Loucy (cell line): ENCODE measurements around the gene HOXA6.
A peak's percentile ranks its signal among the peaks of the same experiment; 100 is the strongest.

Experiments used
- H2AFZ ChIP-seq: fragments of 200-600 bp; sonication (generic); 2 replicates; pipeline ENCODE4 v1.6.0; 2016; ENCODE audit warnings: antibody characterized with exemption, mild to moderate bottlenecking, low read length, moderate library complexity
- H3F3A ChIP-seq: fragments of 200-600 bp; 2 replicates; pipeline ENCODE4 v1.6.0; 2016; ENCODE audit warnings: antibody characterized with exemption, low read depth, mild to moderate bottlenecking
- H3K27me3 ChIP-seq: fragments of 200-600 bp; sonication (generic); 2 replicates; pipeline ENCODE4 v1.6.1; 2014; ENCODE audit warnings: low read length, mild to moderate bottlenecking; ENCODE audit not compliant: insufficient read depth, poor library complexity, severe bottlenecking
- H3K36me3 ChIP-seq: fragments of 200-600 bp; sonication (generic); 2 replicates; pipeline ENCODE4 v1.6.1; 2016; ENCODE audit warnings: low read length; ENCODE audit not compliant: insufficient read depth
- H3K4me1 ChIP-seq: fragments of 200-600 bp; sonication (generic); 2 replicates; pipeline ENCODE4 v1.5.1; 2014; ENCODE audit warnings: low read length, mild to moderate bottlenecking; ENCODE audit not compliant: insufficient read depth, poor library complexity, severe bottlenecking
- H3K4me2 ChIP-seq: fragments of 200-600 bp; sonication (generic); 2 replicates; pipeline ENCODE4 v1.6.0; 2014; ENCODE audit warnings: antibody characterized with exemption, low read length, low read depth, mild to moderate bottlenecking; ENCODE audit not compliant: poor library complexity, severe bottlenecking
- H3K4me3 ChIP-seq: fragments of 200-600 bp; sonication (generic); 2 replicates; pipeline ENCODE4 v1.5.1; 2014; ENCODE audit warnings: low read length, mild to moderate bottlenecking, mixed read lengths; ENCODE audit not compliant: poor library complexity, severe bottlenecking
- H3K79me2 ChIP-seq: fragments of 200-600 bp; sonication (generic); 2 replicates; pipeline ENCODE4 v1.6.1; 2014; ENCODE audit warnings: low read length; ENCODE audit not compliant: insufficient read depth
- H3K9ac ChIP-seq: fragments of 200-600 bp; sonication (generic); 2 replicates; pipeline ENCODE4 v1.6.0; 2014; ENCODE audit warnings: mild to moderate bottlenecking, low read depth, low read length, moderate library complexity; ENCODE audit not compliant: poor library complexity, severe bottlenecking
- H3K9me2 ChIP-seq: fragments of 200-600 bp; sonication (generic); replicated peaks from 2 replicates; pipeline ENCODE4 v1.6.1; 2016; ENCODE audit warnings: low read depth, low read length, mixed read lengths
- H3K9me3 ChIP-seq: fragments of 200-600 bp; sonication (generic); 2 replicates; pipeline ENCODE4 v1.6.1; 2014; ENCODE audit warnings: mild to moderate bottlenecking, antibody characterized with exemption, low read length, low read depth; ENCODE audit not compliant: insufficient read depth
- H4K20me1 ChIP-seq: fragments of 200-600 bp; sonication (generic); 2 replicates; pipeline ENCODE4 v1.6.0; 2014; ENCODE audit warnings: antibody characterized with exemption, low read length, mild to moderate bottlenecking; ENCODE audit not compliant: insufficient read depth, poor library complexity, severe bottlenecking
- EZH2phosphoT487 ChIP-seq: fragments of 200-600 bp; IDR thresholded peaks from 2 replicates; pipeline ENCODE4 v1.6.1; 2018; ENCODE audit warnings: antibody characterized with exemption, mild to moderate bottlenecking, moderate library complexity, borderline replicate concordance
- TF ChIP-seq, protein P1 (sequence below): fragments of 200-600 bp; sonication (generic); conservative IDR thresholded peaks from 2 replicates; pipeline ENCODE4 v1.5.1; 2014; ENCODE audit warnings: mild to moderate bottlenecking, antibody characterized with exemption, low read length

HOXA6 gene

GRCh38 chr7:27133409-27134231, 14.0 kb downstream of the HOXA6 start:
- Histone ChIP-seq H3K4me2 (peak overlapping the region; percentile 91), H3K9ac (no peak overlapping the region), H3K4me1 (peaks cover 56% of the 10 kb centered on the region), H4K20me1 (peaks cover 94% of the 10 kb centered on the region), H2AFZ (no peak overlapping the region), H3K9me2 (no peaks in the 10 kb centered on the region), H3K36me3 (peaks cover 54% of the 10 kb centered on the region), H3K9me3 (no peaks in the 10 kb centered on the region), H3K4me3 (peak overlapping the region; percentile 4), H3K27me3 (no peaks in the 10 kb centered on the region), H3F3A (no peaks in the 10 kb centered on the region), H3K79me2 (peaks cover 98% of the 10 kb centered on the region)
- no peak for TF ChIP-seq EZH2phosphoT487
- TF ChIP-seq, protein P1, sequence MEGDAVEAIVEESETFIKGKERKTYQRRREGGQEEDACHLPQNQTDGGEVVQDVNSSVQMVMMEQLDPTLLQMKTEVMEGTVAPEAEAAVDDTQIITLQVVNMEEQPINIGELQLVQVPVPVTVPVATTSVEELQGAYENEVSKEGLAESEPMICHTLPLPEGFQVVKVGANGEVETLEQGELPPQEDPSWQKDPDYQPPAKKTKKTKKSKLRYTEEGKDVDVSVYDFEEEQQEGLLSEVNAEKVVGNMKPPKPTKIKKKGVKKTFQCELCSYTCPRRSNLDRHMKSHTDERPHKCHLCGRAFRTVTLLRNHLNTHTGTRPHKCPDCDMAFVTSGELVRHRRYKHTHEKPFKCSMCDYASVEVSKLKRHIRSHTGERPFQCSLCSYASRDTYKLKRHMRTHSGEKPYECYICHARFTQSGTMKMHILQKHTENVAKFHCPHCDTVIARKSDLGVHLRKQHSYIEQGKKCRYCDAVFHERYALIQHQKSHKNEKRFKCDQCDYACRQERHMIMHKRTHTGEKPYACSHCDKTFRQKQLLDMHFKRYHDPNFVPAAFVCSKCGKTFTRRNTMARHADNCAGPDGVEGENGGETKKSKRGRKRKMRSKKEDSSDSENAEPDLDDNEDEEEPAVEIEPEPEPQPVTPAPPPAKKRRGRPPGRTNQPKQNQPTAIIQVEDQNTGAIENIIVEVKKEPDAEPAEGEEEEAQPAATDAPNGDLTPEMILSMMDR, result no peak

DNA sequence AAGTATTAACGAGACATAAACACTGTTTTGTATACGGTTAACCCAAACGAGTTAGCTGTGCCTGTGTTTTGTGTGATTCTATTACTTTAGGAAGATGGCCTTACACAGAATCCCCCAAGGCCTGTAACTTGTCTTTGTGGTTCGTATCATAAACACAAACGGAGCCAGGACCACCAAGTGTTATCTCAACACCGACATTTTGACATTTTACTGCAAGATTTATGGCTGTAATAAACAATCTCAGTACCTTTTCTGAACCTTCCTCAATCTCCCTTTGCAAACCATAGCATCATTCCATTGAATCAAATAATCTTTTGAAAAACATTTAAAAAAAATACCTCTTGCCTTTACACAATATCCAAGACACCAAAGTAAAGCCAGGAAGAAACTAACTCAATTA, 14.6 kb downstream of the HOXA6 start:
- H3K27me3 ChIP-seq, result no peaks in the 10 kb centered on the region
- TF ChIP-seq EZH2phosphoT487, result no peak
- TF ChIP-seq, protein P1, result no peak
- no peak overlapping the region for H3K4me3 ChIP-seq
- peaks cover 98% of the 10 kb centered on the region for H3K79me2 ChIP-seq
- H3K9me2 ChIP-seq, result no peaks in the 10 kb centered on the region
- no peak overlapping the region for H2AFZ ChIP-seq
- peaks cover 54% of the 10 kb centered on the region for H3K36me3 ChIP-seq
- peak overlapping the region; percentile 91 for H3K4me2 ChIP-seq
- peaks cover 50% of the 10 kb centered on the region for H3K4me1 ChIP-seq
- H3F3A ChIP-seq, result no peaks in the 10 kb centered on the region
- H4K20me1 ChIP-seq, result peaks cover 90% of the 10 kb centered on the region
- H3K9me3 ChIP-seq, result no peaks in the 10 kb centered on the region
- no peak overlapping the region for H3K9ac ChIP-seq

GRCh38 chr7:27132214-27132613, 15.4 kb downstream of the HOXA6 start:
- Histone ChIP-seq H3F3A (no peaks in the 10 kb centered on the region), H3K4me2 (no peak overlapping the region), H4K20me1 (peaks cover 90% of the 10 kb centered on the region), H3K4me1 (peaks cover 43% of the 10 kb centered on the region), H3K36me3 (peaks cover 57% of the 10 kb centered on the region), H2AFZ (no peak overlapping the region), H3K9ac (no peak overlapping the region), H3K9me3 (no peaks in the 10 kb centered on the region), H3K27me3 (no peaks in the 10 kb centered on the region), H3K4me3 (no peak overlapping the region), H3K79me2 (peaks cover 98% of the 10 kb centered on the region), H3K9me2 (no peaks in the 10 kb centered on the region)
- no peak for TF ChIP-seq EZH2phosphoT487
- TF ChIP-seq, protein P1, result no peak
